Hematopoietic multipotent progenitor cell treated with erythropoietin and hydrocortisone succinate and interleukin-3 and kit ligand, for 4 days (in vitro differentiated cells): ENCODE data around the gene RPL27A.

Source experiments
- DNase-seq: peaks from one replicate; pipeline ENCODE4 v3.0.0-alpha.2; 2015

The RPL27A gene

GRCh38 chr11:8722809-8723208, 40.2 kb downstream of the RPL27A start:
- DNase-seq = no peak

- DNase-seq = no peak
Observed at GRCh38 chr11:8723711-8724110, 41.1 kb downstream of the RPL27A start.

- no peak for DNase-seq
Observed at GRCh38 chr11:8724682-8725081, 42.1 kb downstream of the RPL27A start.

GRCh38 chr11:8726395-8726794, 43.8 kb downstream of the RPL27A start:
- DNase-seq = no peak

GRCh38 chr11:8728563-8728962, 46.0 kb downstream of the RPL27A start:
- DNase-seq = peak; percentile 42

- DNase-seq = no peak
Observed at GRCh38 chr11:8729067-8729466, 46.5 kb downstream of the RPL27A start.

- no peak for DNase-seq
Observed at GRCh38 chr11:8729837-8730696, 47.5 kb downstream of the RPL27A start.

- no peak for DNase-seq
Observed at GRCh38 chr11:8730697-8731020, 48.1 kb downstream of the RPL27A start.

GRCh38 chr11:8731647-8732323, 49.2 kb downstream of the RPL27A start:
- no peak for DNase-seq

- no peak for DNase-seq
Observed at GRCh38 chr11:8732324-8732670, 49.7 kb downstream of the RPL27A start.

GRCh38 chr11:8732748-8733241, 50.2 kb downstream of the RPL27A start:
- DNase-seq = no peak

- peak; percentile 15 for DNase-seq
Observed at GRCh38 chr11:8733852-8734251, 51.3 kb downstream of the RPL27A start.

GRCh38 chr11:8735094-8735493, 52.5 kb downstream of the RPL27A start:
- DNase-seq = no peak

GRCh38 chr11:8739309-8739793, 56.8 kb downstream of the RPL27A start:
- DNase-seq = no peak
